ENCODE data around the gene PRR5L.

PRR5L gene

DNA sequence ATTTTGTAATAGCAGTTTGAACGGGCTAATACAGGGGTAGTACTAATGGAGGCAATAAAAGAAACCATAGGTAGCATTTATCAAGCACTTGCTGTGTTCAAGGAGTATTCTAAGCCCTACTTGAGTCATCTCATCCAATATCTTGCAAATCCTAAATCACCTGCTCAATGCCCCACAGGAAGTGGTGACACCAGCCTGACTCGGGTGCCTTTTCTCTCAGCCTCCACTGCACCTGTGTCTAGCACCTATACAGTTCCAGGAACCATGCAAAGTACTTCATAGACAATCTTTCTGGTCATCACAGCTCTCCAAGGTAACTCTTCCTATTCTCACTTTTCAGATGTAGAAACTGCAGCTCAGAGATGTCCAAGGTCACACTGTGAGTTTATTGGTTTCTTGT, 98.0 kb downstream of the PRR5L start:
- TF ChIP-seq, protein P1, sequence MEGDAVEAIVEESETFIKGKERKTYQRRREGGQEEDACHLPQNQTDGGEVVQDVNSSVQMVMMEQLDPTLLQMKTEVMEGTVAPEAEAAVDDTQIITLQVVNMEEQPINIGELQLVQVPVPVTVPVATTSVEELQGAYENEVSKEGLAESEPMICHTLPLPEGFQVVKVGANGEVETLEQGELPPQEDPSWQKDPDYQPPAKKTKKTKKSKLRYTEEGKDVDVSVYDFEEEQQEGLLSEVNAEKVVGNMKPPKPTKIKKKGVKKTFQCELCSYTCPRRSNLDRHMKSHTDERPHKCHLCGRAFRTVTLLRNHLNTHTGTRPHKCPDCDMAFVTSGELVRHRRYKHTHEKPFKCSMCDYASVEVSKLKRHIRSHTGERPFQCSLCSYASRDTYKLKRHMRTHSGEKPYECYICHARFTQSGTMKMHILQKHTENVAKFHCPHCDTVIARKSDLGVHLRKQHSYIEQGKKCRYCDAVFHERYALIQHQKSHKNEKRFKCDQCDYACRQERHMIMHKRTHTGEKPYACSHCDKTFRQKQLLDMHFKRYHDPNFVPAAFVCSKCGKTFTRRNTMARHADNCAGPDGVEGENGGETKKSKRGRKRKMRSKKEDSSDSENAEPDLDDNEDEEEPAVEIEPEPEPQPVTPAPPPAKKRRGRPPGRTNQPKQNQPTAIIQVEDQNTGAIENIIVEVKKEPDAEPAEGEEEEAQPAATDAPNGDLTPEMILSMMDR (IDR thresholded peaks at IDR 0.05; ENCODE audit: low read depth, low read length, missing control alignments) = no peak
- H3K4me3 ChIP-seq (ENCODE audit: low read depth, low read length) = no peak overlapping the region
- DNase-seq (ENCODE audit: low read depth) = no peak
- in situ Hi-C loops (cut with HindIII; ENCODE audit: low sequenced_read_pairs) = no loop called here

GRCh38 chr11:36394926-36395325, 98.8 kb downstream of the PRR5L start:
- TF ChIP-seq, protein P1 (IDR thresholded peaks at IDR 0.05; ENCODE audit: low read depth, low read length, missing control alignments) = no peak
- in situ Hi-C loops (cut with HindIII; ENCODE audit: low sequenced_read_pairs) = no loop called here
- H3K4me3 ChIP-seq (ENCODE audit: low read depth, low read length) = no peak overlapping the region
- no peak for DNase-seq (ENCODE audit: low read depth)

DNA sequence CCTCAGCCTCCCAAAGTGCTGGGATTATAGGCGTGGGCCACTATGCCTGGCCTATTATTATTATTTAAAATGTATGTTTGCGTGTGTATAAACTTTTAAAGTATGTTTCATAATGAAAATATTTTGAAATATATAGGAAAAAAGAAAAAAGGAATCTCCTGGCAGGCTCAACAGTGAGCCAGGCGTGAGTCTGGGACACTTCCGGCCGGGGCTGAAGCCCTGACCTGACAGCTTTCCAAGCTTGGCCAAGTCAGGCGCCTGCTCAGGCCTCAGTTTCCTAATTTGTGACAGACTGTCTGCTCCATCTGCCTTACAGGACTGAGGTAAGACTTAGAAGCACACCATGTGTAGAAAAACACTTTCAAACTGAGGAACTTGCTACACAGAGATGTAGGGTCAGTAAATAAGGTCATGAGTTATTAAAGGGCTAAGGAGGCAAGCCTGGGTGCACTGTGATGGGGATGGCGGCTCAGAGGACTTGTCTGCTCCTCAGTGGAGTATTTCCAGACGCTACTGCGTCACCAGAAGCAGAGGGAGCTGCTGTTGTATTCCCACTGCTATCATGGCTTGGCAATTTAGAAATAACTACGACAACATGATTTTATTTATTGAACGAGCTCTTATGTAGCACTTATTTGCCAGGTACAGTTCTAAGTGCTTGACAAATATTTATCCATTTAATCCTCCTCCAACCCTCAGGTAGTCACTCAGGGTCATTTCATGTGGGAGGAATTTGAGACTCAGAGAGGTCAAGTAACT, 100.1 kb downstream of the PRR5L start:
- TF ChIP-seq, protein P1 (IDR thresholded peaks at IDR 0.05; ENCODE audit: low read depth, low read length, missing control alignments) = no peak
- in situ Hi-C loops (cut with HindIII; ENCODE audit: low sequenced_read_pairs) = no loop called here
- DNase-seq (ENCODE audit: low read depth) = no peak
- no peak overlapping the region for H3K4me3 ChIP-seq (ENCODE audit: low read depth, low read length)

DNA sequence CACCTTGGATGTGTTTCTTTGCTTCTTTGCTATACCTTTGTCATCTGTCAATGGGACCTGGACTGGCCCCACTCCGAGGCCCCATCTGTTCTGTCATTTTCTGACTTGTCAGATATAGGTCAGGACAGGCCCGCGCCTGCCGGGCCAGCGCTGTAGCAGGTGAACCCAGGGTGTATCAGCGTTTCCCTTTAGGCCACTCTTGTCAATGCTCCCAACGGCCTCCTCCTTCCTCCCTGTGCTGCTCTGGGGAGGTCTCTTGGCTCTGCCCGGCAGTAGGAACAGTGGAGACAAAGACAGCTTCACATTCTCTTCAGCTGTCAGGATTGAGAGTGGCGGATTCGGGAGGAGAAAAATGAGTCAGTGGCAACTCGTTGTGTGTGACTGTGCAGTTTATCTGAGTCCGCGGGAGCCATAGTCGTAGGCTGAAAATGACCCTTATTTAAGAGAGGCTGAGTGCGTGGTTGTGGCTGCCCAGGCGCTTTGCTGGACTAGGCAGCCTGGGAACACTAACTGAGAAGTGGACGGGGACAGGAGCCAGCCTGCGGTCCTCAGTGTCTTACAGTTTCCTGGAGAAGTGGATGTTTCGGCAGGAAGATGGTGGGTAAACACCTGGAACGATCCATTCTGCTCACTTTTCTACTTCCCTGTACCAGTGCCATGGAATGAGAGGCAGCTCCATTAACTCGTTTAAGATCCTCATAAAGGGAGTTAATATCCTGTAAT, 102.3 kb downstream of the PRR5L start:
- TF ChIP-seq, protein P1 (IDR thresholded peaks at IDR 0.05; ENCODE audit: low read depth, low read length, missing control alignments) = no peak
- DNase-seq (ENCODE audit: low read depth) = no peak
- H3K4me3 ChIP-seq (ENCODE audit: low read depth, low read length) = no peak overlapping the region
- in situ Hi-C loops (cut with HindIII; ENCODE audit: low sequenced_read_pairs) = no loop called here

GRCh38 chr11:36399236-36399635, 103.1 kb downstream of the PRR5L start:
- in situ Hi-C loops (cut with HindIII; ENCODE audit: low sequenced_read_pairs) = no loop called here
- DNase-seq (ENCODE audit: low read depth) = no peak
- no peak overlapping the region for H3K4me3 ChIP-seq (ENCODE audit: low read depth, low read length)
- TF ChIP-seq, protein P1 (IDR thresholded peaks at IDR 0.05; ENCODE audit: low read depth, low read length, missing control alignments) = no peak

DNA sequence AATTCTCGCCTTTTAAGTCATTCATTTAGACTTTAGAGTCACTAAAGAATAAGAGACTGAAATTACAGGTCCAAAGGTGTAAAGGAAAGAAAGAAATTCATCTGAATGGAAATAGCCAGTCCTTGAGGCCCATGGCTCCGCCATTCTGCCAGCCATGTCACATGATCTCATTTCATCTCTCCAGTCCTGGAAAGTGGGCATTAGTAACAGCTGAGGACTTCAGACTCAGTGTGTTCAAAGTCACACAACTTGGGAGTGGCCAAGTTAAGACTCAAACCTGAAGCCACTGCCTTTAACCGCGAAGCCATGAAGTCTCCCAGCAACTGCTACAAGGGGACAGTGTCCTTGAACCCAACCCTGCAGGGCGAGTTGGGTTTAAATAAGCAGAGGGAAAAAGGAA, 103.7 kb downstream of the PRR5L start:
- no peak for DNase-seq (ENCODE audit: low read depth)
- TF ChIP-seq, protein P1 (IDR thresholded peaks at IDR 0.05; ENCODE audit: low read depth, low read length, missing control alignments) = no peak
- no peak overlapping the region for H3K4me3 ChIP-seq (ENCODE audit: low read depth, low read length)
- in situ Hi-C loops (cut with HindIII; ENCODE audit: low sequenced_read_pairs) = no loop called here
